ENCODE results near the gene CDAN1.

The CDAN1 gene

GRCh38 chr15:42710662-42711061 is 26.3 kb downstream of the CDAN1 start:
- DNase-seq (ENCODE audit: low spot score), result no peak

- DNase-seq (ENCODE audit: low spot score), result no peak
These were observed 28.9 kb downstream of the CDAN1 start for GRCh38 chr15:42707873-42708544.

- DNase-seq (ENCODE audit: low spot score), result no peak
These were observed 29.9 kb downstream of the CDAN1 start for GRCh38 chr15:42707068-42707467.

GRCh38 chr15:42705336-42705735 is 31.6 kb downstream of the CDAN1 start:
- DNase-seq (ENCODE audit: low spot score), result no peak

GRCh38 chr15:42704492-42704926 is 32.4 kb downstream of the CDAN1 start:
- DNase-seq (ENCODE audit: low spot score), result peak; percentile 56

GRCh38 chr15:42696626-42697025 is 40.3 kb downstream of the CDAN1 start:
- no peak for DNase-seq (ENCODE audit: low spot score)

GRCh38 chr15:42695527-42696071 is 41.3 kb downstream of the CDAN1 start:
- DNase-seq (ENCODE audit: low spot score), result no peak

- DNase-seq (ENCODE audit: low spot score), result no peak
These were observed 42.5 kb downstream of the CDAN1 start for GRCh38 chr15:42694398-42694797.

- DNase-seq (ENCODE audit: low spot score), result no peak
These were observed 43.0 kb downstream of the CDAN1 start for GRCh38 chr15:42693942-42694341.

GRCh38 chr15:42693496-42693895 is 43.4 kb downstream of the CDAN1 start:
- DNase-seq (ENCODE audit: low spot score), result no peak

GRCh38 chr15:42692997-42693396 is 43.9 kb downstream of the CDAN1 start:
- no peak for DNase-seq (ENCODE audit: low spot score)

GRCh38 chr15:42692536-42692935 is 44.4 kb downstream of the CDAN1 start:
- no peak for DNase-seq (ENCODE audit: low spot score)

- DNase-seq (ENCODE audit: low spot score), result no peak
These were observed 45.2 kb downstream of the CDAN1 start for GRCh38 chr15:42691770-42692169.

GRCh38 chr15:42691308-42691707 is 45.6 kb downstream of the CDAN1 start:
- no peak for DNase-seq (ENCODE audit: low spot score)

- no peak for DNase-seq (ENCODE audit: low spot score)
These were observed 48.6 kb downstream of the CDAN1 start for GRCh38 chr15:42688301-42688700.

- DNase-seq (ENCODE audit: low spot score), result no peak
These were observed 49.2 kb downstream of the CDAN1 start for GRCh38 chr15:42687740-42688139.

- DNase-seq (ENCODE audit: low spot score), result no peak
These were observed 50.6 kb downstream of the CDAN1 start for GRCh38 chr15:42686281-42686680.

- DNase-seq (ENCODE audit: low spot score), result no peak
These were observed 55.8 kb downstream of the CDAN1 start for GRCh38 chr15:42681119-42681518.

- DNase-seq (ENCODE audit: low spot score), result peak; percentile 23
These were observed 56.8 kb downstream of the CDAN1 start for GRCh38 chr15:42680142-42680482.

- DNase-seq (ENCODE audit: low spot score), result no peak
These were observed 57.4 kb downstream of the CDAN1 start for GRCh38 chr15:42679285-42680141.

GRCh38 chr15:42675021-42675420 is 61.9 kb downstream of the CDAN1 start:
- no peak for DNase-seq (ENCODE audit: low spot score)

- no peak for DNase-seq (ENCODE audit: low spot score)
These were observed 62.5 kb downstream of the CDAN1 start for GRCh38 chr15:42674472-42674871.
